Vagina (tissue), 2 donors: Measurements from ENCODE around the gene ADGRL1.

ENCODE experiments used
- CTCF ChIP-seq, 3 experiments: fragments of 450-650 bp in 2 of 3; fragments of 200-600 bp in 1 of 3; sonication (generic) in 1 of 3; IDR thresholded peaks; one replicate each; pipeline ENCODE4 v1.5.1; 2017 to 2019; ENCODE audit warnings: antibody characterized with exemption in 3 of 3, mild to moderate bottlenecking in 2 of 3, moderate library complexity in 2 of 3
- POLR2A ChIP-seq, 2 donors: fragments of 450-650 bp; IDR thresholded peaks; one replicate each; pipeline ENCODE4 v1.6.1; 2017; ENCODE audit warnings: antibody characterized with exemption in 2 of 2, mild to moderate bottlenecking in 2 of 2, moderate library complexity in 2 of 2
- POLR2AphosphoS5 ChIP-seq, 2 donors: sonication (generic); formaldehyde crosslinking; IDR thresholded peaks; one replicate each; pipeline ENCODE4 v1.9.0; 2017; ENCODE audit warnings: antibody characterized with exemption in 2 of 2, mild to moderate bottlenecking in 2 of 2, low read depth in 1 of 2; ENCODE audit not compliant: insufficient read depth in 1 of 2

DNA sequence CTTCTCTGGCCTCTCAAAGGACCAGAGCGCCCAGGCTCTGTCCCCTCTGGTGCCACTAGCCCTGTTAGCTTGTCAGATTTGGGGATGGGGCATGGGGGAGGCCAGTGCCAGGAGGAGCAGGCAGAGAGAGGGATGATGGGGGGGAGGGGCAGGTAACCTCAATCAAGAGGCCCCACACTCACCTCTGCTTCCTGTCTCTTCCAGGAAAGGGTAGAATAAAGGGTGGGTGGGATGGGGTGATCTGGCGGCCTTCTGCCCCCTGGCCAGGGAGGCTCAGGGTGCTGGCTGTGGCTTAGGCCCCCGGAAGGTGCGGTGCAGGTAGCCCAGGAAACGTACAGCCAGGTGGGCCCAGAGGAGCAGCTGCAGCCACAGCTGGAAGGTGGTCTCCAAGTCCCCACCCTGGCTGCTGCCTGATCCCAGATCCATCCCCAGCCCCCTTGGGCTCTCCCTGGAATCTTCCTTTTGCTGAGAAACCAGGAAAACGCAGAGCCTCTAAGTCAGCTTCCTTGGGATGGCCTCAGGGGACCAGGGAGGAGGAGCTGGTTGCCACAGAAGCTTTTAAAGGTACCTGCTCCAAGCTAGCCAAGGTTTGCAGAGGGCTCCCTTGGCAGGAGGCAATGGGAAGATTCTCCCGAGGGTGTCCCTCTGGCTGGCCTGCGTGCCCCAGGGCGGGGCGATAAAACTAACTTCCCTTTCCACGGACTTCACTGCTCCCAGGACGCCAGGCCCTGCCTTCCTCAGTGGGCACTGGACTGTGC is 93.7 kb downstream of the ADGRL1 start:
- no peak for TF ChIP-seq CTCF (IDR thresholded peaks at IDR 0.05)
- TF ChIP-seq POLR2A (IDR thresholded peaks at IDR 0.05), result no peak
- TF ChIP-seq POLR2AphosphoS5 (IDR thresholded peaks at IDR 0.05; ENCODE audit: insufficient read depth in 1 of 2, low read depth in 1 of 2), result no peak
